Natural killer cell (primary cell): ENCODE data around the gene C11orf97. TPM values are rescaled to one million over a fixed set of nuclear protein-coding genes. Genes with fewer than 3 reads are reported as not detected.

Source experiments
- ATAC-seq, 3 donors: fragments of 150-1000 bp in 2 of 3; fragments of 200-7000 bp in 1 of 3; cut with Tn5 transposase; 1 replicate in 1 of 3; 2 replicates in 2 of 3; pipeline ENCODE4 v1.10.0; 2021; ENCODE audit warnings: mild to moderate bottlenecking in 2 of 3, moderate library complexity in 2 of 3
- DNase-seq, 2 donors: peaks; one replicate each; pipeline versions ENCODE4 v3.0.0 to v3.0.0-alpha.2; 2013 to 2021; ENCODE audit warnings: mixed read lengths in 1 of 2
- H3K27ac ChIP-seq: one replicate; pipeline ENCODE4 v1.5.1; 2013; ENCODE audit warnings: mild to moderate bottlenecking, low read length
- H3K27me3 ChIP-seq: one replicate; pipeline ENCODE4 v1.6.1; 2013; ENCODE audit warnings: low read length; ENCODE audit not compliant: control insufficient read depth, insufficient read depth
- H3K36me3 ChIP-seq: one replicate; pipeline ENCODE4 v1.6.1; 2013; ENCODE audit warnings: low read length; ENCODE audit not compliant: control insufficient read depth, insufficient read depth
- H3K4me1 ChIP-seq: one replicate; pipeline ENCODE4 v1.6.1; 2013; ENCODE audit warnings: low read length; ENCODE audit not compliant: control insufficient read depth, insufficient read depth
- H3K4me3 ChIP-seq: one replicate; pipeline ENCODE4 v1.5.1; 2013; ENCODE audit warnings: low read length
- H3K9me3 ChIP-seq: one replicate; pipeline ENCODE4 v1.6.1; 2013; ENCODE audit warnings: low read length; ENCODE audit not compliant: control insufficient read depth, insufficient read depth
- H3K27ac Mint-ChIP-seq, 2 donors: one replicate each; pipeline ENCODE4 v1.8.0; 2022; ENCODE audit warnings: mild to moderate bottlenecking in 2 of 2, mixed read lengths in 2 of 2, moderate library complexity in 1 of 2
- H3K27me3 Mint-ChIP-seq, 2 donors: one replicate each; pipeline ENCODE4 v1.8.0; 2022; ENCODE audit warnings: low read depth in 2 of 2, mixed read lengths in 2 of 2
- H3K36me3 Mint-ChIP-seq: one replicate; pipeline ENCODE4 v1.8.0; 2022; ENCODE audit warnings: mixed read lengths
- H3K4me1 Mint-ChIP-seq, 2 donors: one replicate each; pipeline ENCODE4 v1.8.0; 2022; ENCODE audit warnings: mixed read lengths in 2 of 2
- H3K4me3 Mint-ChIP-seq: one replicate; pipeline ENCODE4 v1.8.0; 2022; ENCODE audit warnings: mild to moderate bottlenecking, moderate library complexity, mixed read lengths
- H3K9me3 Mint-ChIP-seq, 2 donors: one replicate each; pipeline ENCODE4 v1.8.0; 2022; ENCODE audit warnings: mixed read lengths in 2 of 2
- WGBS: methylation state at CpG from one replicate; pipeline ENCODE4 v1.1.7; 2013; ENCODE audit warnings: missing lambda C conversion rate; ENCODE audit not compliant: insufficient coverage; 5-methylcytosine and 5-hydroxymethylcytosine counted together
- intact Hi-C: fragments of 100-400 bp; cut with micrococcal nuclease; formaldehyde crosslinking; loops from one replicate; pipeline ENCODE4 v1.14.2; 2022
- total RNA-seq, 4 donors: library from RNA; stranded (reverse); fragments of 120-200 nt in 1 of 4; gene quantifications; one replicate each; pipeline versions ENCODE4 v1.2.3 to v1.2.4, GENCODE V29; 2013 to 2022
- TF ChIP-seq, protein P1 (sequence below): fragments of 200-600 bp; IDR thresholded peaks from one replicate; pipeline ENCODE4 v1.8.0; 2022; ENCODE audit warnings: antibody characterized with exemption

C11orf97 gene
- total RNA-seq, 3 donors from 2014 or later (not counting 1 experiment from before 2014, with no cell fraction given) = not detected

DNA sequence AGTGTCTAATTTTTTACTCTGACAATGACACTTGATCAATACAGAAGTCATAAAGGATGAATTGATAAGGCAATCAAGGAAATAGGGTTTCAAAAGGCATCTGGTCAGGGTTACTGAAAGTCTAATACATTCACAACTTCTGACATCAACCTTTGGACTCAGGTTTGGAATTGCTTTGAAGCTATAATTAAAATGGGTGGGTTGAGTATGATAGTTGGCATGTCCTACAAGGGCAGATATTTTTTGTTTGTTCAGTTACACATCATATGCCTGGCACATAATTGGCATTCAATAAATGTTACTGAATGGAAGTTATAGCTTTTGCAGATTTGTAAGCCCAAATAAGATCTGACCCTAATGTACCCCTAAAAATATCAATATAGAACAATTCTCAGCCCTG is 24.1 kb downstream of the C11orf97 start:
- no peak overlapping the region for H3K27ac ChIP-seq
- Mint-ChIP-seq H3K4me1 (no peaks in the 10 kb centered on the region), H3K36me3 (no peaks in the 10 kb centered on the region), H3K9me3 (no peaks in the 10 kb centered on the region), H3K27me3 (peaks cover 23 to 64% of the 10 kb centered on the region in 2 donors), H3K27ac (no peak overlapping the region), H3K4me3 (no peak overlapping the region)
- H3K27me3 ChIP-seq = peaks cover 4% of the 10 kb centered on the region
- intact Hi-C loops = no loop called here
- no peaks in the 10 kb centered on the region for H3K36me3 ChIP-seq
- TF ChIP-seq, protein P1, sequence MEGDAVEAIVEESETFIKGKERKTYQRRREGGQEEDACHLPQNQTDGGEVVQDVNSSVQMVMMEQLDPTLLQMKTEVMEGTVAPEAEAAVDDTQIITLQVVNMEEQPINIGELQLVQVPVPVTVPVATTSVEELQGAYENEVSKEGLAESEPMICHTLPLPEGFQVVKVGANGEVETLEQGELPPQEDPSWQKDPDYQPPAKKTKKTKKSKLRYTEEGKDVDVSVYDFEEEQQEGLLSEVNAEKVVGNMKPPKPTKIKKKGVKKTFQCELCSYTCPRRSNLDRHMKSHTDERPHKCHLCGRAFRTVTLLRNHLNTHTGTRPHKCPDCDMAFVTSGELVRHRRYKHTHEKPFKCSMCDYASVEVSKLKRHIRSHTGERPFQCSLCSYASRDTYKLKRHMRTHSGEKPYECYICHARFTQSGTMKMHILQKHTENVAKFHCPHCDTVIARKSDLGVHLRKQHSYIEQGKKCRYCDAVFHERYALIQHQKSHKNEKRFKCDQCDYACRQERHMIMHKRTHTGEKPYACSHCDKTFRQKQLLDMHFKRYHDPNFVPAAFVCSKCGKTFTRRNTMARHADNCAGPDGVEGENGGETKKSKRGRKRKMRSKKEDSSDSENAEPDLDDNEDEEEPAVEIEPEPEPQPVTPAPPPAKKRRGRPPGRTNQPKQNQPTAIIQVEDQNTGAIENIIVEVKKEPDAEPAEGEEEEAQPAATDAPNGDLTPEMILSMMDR = no peak
- no peaks in the 10 kb centered on the region for H3K4me1 ChIP-seq
- DNase-seq (no peak), ATAC-seq (no peak)
- H3K9me3 ChIP-seq = no peaks in the 10 kb centered on the region
- H3K4me3 ChIP-seq = no peak overlapping the region

DNA sequence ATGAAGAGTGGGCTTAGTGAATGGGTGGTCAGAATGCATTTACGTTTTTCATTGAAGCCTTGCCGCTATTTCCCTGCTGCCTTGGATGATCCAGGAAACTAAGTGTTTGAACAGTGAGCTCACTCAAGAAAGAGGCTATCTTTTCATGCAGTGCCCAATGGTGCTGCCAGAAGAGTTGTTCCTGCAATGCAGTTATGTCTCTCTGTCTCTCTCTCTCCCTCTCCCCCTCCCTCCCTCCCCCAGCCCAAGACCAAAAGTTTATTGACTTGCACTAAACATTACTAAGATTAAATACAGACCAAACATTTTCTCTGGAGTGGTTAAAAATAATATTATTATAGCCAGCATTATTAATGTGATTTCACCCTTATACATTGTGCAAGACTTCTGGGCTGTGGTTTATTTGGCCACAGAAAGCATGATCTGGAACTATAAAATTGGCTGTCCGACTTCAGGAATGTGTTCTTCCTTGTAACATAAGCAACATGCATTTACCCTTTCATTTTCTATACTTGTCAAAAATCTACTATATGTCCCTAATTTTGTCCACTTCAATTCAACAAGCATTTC is 24.9 kb downstream of the C11orf97 start:
- Histone ChIP-seq H3K4me1 (no peaks in the 10 kb centered on the region), H3K4me3 (no peak overlapping the region), H3K36me3 (no peaks in the 10 kb centered on the region), H3K27me3 (peaks cover 4% of the 10 kb centered on the region), H3K9me3 (no peaks in the 10 kb centered on the region), H3K27ac (no peak overlapping the region)
- Mint-ChIP-seq H3K36me3 (no peaks in the 10 kb centered on the region), H3K4me1 (no peaks in the 10 kb centered on the region), H3K4me3 (no peak overlapping the region), H3K9me3 (no peaks in the 10 kb centered on the region), H3K27me3 (peaks cover 23 to 56% of the 10 kb centered on the region in 2 donors), H3K27ac (no peak overlapping the region)
- ATAC-seq = no peak
- intact Hi-C loops = no loop called here
- WGBS = 80% methylated on average over 3 of the region's 3 CpGs
- TF ChIP-seq, protein P1 = no peak
- DNase-seq = no peak

DNA sequence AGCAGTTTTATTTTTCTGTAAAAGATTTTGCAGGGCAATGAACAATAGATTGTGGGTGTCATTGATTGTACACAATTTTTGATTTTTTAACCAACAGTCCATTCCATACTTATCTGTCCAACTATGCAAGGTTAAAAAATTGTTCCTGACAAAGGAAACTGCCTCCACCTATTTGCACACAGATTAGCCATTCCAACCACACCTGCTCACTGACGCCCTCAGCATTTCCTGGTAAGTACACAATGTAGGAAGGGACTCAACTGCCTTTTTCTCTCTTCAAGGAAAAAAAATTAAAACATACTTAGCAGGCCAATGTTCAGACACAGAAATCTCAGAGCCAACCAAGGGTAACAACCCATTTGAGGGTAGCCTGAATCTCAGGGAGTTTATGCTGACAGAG is 27.2 kb downstream of the C11orf97 start:
- H3K9me3 Mint-ChIP-seq = no peaks in the 10 kb centered on the region
- 20% methylated on average over 1 of the region's 1 CpG for WGBS
- no peak overlapping the region for H3K27ac Mint-ChIP-seq
- no peak for DNase-seq
- no peak for ATAC-seq
- H3K4me1 Mint-ChIP-seq = peaks cover 12% of the 10 kb centered on the region in 2 donors
- Histone ChIP-seq H3K27ac (no peak overlapping the region), H3K36me3 (no peaks in the 10 kb centered on the region), H3K4me1 (peaks cover 3% of the 10 kb centered on the region), H3K9me3 (no peaks in the 10 kb centered on the region), H3K27me3 (peaks cover 4% of the 10 kb centered on the region), H3K4me3 (no peak overlapping the region)
- peaks cover 17 to 38% of the 10 kb centered on the region in 2 donors for H3K27me3 Mint-ChIP-seq
- intact Hi-C loops = no loop called here
- TF ChIP-seq, protein P1 = no peak
- H3K4me3 Mint-ChIP-seq = no peak overlapping the region
- H3K36me3 Mint-ChIP-seq = no peaks in the 10 kb centered on the region
